NCI-H748 (cell line): ENCODE results near the gene DDX50.
"Not testable (repeated sequence)": the region's sequence is repeated elsewhere in the genome, so short reads cannot be mapped to it uniquely, and the experiment has no call there.

Experiments
- DNase-seq: peaks from one replicate; lab custom pipeline; 2025; ENCODE audit not compliant: unreplicated experiment; lab: John Stamatoyannopoulos, UW

The DDX50 gene

GRCh38 chr10:68900427-68901104 lies 549 bp upstream of the DDX50 start:
- DNase-seq, result no peak

DNA sequence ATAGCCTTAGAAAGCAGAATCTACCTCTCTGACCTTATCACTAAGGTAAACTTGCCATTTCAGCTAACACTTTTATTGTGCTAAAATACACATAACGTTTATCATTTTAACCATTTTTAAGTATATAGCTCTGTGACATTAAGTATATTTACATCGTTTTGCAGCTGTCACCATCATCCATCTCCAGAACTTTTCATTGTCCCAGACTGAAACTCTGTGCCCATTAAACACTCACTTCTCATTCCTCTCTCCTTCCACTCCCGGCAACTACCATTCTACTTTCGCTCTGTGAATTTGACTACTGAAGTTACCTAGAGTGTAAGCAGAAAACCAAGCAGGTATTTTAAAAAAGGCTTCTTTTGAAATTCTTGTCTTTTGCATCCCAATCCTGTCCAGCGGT lies 1.3 kb downstream of the DDX50 start:
- DNase-seq, result no peak

DNA sequence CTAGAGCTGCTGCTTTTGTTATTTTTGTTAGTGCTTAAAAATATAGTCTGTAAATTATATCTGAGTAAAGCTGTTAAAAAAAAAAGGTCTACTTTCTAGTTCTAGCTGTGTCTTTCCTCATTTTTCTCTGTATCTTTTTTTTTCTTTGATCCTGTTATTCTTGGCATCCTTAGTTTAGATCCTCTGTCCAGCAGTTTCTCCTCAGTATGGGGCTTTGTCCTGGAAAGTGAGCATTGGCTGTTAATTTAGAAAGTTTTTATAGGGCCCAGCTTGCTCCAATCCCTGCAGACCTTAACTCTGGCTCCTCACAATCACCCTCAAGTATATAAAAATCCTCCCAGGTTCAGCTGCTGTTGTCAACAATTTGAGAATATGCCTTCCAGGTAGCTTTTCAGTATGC lies 23.5 kb downstream of the DDX50 start:
- no peak for DNase-seq

GRCh38 chr10:68925489-68925888 lies 24.4 kb downstream of the DDX50 start:
- no peak for DNase-seq

DNA sequence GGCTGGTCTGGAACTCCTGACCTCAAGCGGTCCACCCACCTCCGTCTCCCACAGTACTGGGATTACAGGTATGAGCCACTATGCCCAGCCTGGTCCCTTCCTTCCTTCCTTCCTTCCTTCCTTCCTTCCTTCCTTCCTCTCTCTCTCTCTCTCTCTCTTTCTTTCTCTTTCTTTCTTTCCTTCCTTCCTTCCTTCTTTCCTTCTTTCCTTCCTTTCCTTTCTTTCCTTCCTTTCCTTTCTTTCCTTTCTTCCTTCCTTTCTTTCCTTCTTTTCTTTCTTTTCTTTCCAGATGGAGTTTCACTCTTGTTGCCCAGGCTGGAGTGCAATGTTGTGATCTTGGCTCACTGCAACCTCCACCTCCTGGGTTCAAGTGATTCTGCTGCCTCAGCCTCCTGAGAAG lies 28.0 kb downstream of the DDX50 start:
- not testable (repeated sequence) for DNase-seq

GRCh38 chr10:68929888-68930287 lies 28.8 kb downstream of the DDX50 start:
- DNase-seq, result not testable (repeated sequence)

DNA sequence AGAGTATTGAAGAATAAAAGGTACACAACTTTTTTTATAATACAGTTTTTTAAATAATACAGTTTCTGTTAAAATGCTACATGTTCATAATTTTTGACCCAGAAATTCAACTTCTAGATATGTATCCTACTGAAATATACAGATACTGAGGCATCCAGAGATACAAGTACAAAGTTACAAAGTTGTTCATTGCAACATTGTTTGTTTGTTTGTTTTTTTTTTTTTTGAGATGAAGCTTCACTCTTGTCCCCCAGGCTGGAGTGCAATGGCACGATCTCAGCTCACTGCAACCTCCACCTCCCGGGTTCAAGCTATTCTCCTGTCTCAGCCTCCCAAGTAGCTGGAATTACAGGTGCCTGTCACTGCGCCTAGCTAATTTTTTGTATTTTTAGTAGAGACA lies 31.7 kb downstream of the DDX50 start:
- not testable (repeated sequence) for DNase-seq

DNA sequence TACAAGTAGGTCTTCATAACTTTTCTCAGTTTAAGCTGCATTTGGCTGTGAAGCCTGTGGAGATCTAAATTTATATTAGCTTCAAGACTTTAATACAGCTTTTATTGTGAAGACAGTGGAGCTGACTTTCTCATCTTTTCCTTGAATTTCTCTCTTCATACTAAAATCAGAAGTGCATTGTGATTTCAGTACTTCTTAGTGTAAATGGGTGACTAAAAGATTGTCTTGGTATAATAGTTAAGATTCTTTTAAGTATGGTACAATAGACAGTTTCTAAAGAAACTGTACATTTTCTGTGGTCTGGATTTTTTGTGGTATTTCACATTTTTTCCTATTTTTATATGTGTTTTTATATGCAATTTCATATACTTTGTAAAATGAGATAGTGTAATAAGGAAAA lies 33.9 kb downstream of the DDX50 start:
- no peak for DNase-seq

DNA sequence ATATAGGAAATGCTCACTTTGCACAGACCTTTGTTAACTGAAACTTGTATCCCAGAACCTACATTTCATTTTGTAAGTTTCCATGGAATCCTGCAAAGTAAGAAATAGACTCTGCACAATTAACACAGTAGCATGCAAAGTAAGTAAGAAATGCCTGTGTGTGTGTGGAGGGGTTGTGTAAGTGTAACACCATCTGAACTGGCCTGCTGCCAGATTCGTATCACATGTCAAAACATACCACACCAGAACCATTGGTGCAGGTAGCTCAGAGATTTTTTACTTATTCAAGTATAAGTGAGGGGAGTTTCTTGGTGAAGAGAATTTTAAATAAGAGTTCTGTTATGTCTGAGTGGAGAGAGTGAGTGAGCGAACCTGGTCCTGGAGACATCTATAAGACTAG lies 37.0 kb downstream of the DDX50 start:
- DNase-seq, result no peak

DNA sequence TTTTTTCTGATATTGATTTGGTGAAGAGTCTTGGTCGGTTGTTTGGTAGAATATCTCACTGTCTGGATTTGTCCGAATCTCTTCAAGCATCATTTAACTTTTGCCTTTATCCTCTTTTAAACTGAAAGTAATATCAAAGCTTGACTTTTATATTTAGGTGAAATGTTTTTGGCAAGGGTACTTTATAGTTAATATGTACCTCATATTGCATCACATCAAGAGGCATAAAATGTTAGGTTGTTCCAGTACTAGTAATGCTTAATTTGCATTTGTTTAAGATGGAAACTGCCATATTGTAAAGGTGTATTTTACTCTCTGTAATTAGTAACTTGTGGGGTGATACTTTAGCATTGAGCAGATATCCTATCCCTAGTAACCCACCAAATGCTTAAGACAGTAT lies 37.8 kb downstream of the DDX50 start:
- DNase-seq, result no peak

GRCh38 chr10:68940917-68941316 lies 39.8 kb downstream of the DDX50 start:
- not testable (repeated sequence) for DNase-seq

DNA sequence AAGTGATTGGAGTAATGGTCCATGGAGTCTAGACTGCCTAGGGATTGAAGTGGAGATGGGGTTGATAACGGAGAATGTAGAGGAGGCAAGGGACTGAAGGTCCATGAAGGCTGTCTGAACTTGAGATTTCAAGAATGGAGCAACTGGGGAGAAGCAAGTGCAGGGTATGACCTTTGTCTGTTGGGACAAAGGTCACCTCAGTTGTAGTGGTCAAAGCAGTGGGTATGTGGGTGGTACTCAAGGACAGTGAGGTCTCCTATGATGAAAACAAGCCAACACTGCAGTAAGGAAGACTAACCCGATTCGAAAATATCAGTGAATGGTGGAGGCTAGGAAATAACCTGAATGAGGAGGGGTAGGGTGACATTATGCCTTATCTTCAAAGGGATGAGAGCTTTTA lies 49.5 kb downstream of the DDX50 start:
- no peak for DNase-seq

- no peak for DNase-seq
These were observed 53.8 kb downstream of the DDX50 start for GRCh38 chr10:68954904-68955303.

- DNase-seq, result peak; percentile 29
These were observed 54.3 kb downstream of the DDX50 start for GRCh38 chr10:68955355-68955831.

- peak; percentile 89 for DNase-seq
These were observed 54.9 kb downstream of the DDX50 start, which contains the start of gene DDX21 for GRCh38 chr10:68955832-68956532. Gene DDX21, plus strand, starts transcription at chr10:68956170. Its CDS starts 56 bp downstream, at chr10:68956226.

DNA sequence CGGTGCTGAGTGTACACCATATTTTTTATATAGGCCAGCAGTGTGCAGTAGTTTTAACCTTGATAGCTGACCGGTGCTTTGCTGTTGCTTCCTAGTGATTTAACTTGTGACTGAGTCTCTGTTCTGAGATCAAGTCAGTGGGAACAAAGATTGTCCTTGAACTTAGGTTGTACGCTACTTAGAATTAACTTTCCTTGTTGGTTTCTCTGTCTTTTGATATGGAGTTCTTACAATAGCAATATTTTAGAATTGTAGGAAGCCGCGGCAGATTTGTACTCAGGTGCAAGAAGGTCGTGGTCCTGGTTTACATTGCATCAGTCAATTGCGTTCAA lies 56.1 kb downstream of the DDX50 start:
- no peak for DNase-seq

DNA sequence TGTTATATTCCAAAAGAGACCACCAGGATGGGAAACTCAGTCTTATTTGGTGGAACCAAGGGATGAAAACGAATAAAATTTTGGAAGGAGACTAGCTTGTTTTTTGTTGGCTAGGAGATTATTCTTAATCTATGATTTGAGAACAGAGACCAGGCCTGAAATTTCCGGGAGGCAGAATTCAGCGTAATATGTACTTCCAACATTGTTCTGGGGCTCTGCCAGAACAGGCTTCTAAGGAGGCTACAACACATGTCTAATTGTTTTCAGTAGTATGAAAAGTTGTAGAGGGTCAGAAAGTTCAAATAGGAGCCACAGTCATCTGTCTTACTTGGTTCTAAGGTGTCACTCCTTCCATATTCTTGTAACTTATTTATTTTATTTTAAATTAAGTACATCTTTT lies 56.5 kb downstream of the DDX50 start:
- no peak for DNase-seq

DNA sequence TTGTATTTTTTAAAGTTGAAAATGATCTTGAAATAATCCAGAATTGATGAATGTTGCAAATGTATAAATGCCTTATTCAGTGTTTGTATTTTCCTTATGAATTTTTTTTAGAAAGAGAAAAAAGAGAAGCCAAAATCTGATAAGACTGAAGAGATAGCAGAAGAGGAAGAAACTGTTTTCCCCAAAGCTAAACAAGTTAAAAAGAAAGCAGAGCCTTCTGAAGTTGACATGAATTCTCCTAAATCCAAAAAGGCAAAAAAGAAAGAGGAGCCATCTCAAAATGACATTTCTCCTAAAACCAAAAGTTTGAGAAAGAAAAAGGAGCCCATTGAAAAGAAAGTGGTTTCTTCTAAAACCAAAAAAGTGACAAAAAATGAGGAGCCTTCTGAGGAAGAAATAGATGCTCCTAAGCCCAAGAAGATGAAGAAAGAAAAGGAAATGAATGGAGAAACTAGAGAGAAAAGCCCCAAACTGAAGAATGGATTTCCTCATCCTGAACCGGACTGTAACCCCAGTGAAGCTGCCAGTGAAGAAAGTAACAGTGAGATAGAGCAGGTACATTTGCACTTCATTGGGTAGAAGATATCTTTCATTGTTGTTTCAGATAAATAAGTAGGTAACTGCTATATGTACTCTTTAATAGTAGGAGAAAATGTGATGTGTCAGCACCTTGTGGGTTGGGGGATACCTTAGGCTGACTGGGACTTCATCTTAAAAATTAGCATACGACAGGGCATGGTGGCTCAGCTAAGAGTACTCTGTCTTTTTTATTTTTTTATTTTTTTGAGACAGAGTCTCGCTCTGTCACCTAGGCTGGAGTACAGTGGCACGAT lies 58.8 kb downstream of the DDX50 start:
- no peak for DNase-seq

GRCh38 chr10:68963151-68963550 lies 62.0 kb downstream of the DDX50 start:
- DNase-seq, result no peak

DNA sequence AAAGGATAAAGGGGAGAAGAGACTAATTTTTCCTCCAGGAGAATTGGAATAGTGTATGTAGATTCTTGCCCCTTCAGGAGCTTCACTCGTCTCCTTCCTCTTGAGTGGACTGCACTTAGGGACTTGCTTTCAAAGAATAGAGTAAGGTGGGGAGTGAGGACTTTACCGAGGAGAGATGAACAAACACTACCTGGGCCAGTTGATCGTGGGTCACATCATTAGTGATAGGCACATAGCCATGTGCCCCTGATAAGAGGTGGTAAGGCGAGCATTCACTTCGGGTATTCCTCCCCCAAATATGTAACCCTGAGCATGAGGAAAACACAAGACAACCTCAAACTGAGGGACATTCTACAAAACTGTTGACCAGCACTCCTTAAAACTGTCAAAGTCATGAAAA lies 72.9 kb downstream of the DDX50 start:
- no peak for DNase-seq

DNA sequence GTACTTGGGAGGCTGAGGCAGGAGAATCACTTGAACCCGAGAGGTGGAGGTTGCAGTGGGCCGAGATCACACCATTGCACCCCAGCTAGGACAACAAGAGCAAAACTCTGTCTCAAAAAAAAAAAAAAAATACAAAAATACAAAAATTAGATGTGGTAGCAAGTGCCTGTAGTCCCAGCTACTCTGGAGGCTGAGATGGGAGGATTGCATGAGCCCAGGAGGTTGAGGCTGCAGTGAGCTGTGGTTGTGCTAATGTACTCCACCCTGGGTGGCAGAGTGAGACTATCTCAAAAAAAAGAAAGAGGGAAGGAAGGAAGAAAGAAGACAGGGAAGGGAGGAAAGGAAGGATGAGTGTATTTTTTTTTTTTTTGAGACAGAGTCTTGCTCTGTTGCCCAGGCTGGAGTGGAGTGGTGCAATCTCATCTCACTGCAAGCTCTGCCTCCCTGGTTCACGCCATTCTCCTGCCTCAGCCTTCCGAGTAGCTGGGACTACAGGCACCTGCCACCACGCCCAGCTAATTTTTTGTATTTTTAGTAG lies 74.9 kb downstream of the DDX50 start:
- DNase-seq, result not testable (repeated sequence)
